GDM1 (cell line): ENCODE measurements around the gene PCYT2.
"Not testable (repeated sequence)": the region's sequence is repeated elsewhere in the genome, so short reads cannot be mapped to it uniquely, and the experiment has no call there.

Experiments
- DNase-seq: peaks from one replicate; lab custom pipeline; 2025; lab: John Stamatoyannopoulos, UW

Gene PCYT2

GRCh38 chr17:81911277-81911961 is at the start of gene PCYT2:
Gene PCYT2, minus strand, starts transcription at chr17:81911399. Its CDS starts 44 bp downstream, at chr17:81911355.
- DNase-seq: peak; percentile 72

DNA sequence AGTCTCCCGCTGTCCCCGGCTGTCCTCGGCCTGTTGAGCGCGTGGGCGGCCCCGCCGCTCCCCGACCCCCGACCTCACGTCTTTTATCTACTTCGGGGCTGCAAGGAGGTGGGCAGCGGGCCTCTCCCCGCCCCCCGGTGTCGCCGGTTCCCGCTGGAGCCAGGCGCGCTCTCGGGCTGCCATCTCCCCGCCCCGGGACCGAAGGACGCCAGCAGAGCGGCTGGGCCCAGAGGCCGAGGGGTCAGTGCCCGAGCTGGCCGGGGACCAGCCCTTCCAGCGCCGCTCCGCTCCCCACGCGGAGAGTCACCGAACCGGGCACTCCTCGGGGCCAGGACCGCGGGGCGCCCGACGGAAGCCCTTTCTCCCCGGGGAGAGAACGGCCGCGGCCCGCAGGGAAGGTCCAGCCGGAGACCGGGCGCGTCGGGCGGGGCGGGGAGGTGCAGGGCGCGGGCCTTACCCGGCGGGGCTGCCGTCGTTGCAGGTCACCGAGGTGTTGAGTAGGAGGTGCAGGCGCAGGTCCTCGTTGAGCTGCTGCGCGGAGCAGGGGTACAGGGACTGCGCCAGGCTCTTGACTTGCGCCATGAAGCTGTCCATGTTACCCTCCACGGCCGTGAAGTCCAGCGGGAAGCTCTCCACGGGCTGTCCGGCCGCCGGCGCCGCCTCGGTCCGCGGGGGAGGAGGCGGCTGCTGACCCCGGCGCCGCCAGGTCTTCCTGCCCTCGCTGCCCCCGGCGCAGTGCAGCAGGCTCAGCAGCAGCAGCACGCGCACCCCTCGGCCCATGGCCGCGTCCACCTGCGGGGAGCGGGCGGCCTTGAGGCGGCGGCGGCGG is 49.1 kb upstream of the PCYT2 start:
- DNase-seq: no peak

- peak; percentile 60 for DNase-seq
Measured at GRCh38 chr17:81959362-81960129, 48.3 kb upstream of the PCYT2 start.

- DNase-seq: no peak
Measured at GRCh38 chr17:81958633-81959342, 47.6 kb upstream of the PCYT2 start.

- no peak for DNase-seq
Measured at GRCh38 chr17:81957691-81958432, 46.7 kb upstream of the PCYT2 start.

DNA sequence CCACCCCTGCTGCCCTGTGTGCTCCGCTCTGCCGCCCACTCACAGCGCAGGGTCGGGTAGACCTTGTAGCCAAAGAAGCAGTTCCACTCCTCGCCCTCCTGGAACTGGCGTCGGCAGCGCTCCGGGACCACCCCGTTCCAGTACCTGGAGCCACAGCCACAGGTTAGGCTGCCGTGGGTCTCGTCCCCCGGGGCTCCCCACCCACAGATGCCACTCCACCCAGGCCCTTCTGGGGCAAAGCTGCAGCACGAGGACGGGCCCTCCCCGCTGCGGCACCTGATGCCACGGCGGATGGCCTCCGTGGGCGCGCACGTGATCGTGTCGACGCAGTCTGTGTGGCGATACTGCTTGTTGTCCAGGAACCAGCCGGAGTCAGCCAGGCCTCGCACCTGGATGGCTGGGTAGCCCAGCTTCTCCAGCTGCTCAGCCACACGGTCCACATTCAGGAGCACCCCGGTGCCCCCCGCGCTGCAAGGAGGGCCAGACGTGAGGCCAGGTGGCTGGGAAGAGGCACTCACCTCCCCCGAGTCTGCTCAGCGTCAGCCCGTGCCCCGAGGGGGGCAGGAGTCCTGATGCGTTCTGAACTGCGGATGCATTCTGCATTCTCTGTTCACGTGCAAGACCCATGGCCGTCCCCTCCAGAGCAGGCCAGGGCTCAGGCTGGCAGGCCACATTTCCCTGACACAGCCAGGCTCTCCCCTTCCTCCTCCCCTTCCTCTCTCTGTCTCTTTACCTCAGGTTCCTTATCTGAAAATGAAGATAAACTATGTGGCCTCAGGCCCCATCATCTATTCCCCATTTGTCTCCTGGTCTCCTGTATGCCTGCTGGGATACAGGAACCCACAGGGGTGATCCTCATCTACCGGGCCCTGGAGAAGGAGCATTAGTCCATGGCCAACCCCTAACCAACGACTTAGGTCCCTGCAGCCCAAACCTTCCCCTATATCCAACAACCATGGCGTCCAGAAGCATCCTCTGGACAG is 45.7 kb upstream of the PCYT2 start:
- DNase-seq: no peak

DNA sequence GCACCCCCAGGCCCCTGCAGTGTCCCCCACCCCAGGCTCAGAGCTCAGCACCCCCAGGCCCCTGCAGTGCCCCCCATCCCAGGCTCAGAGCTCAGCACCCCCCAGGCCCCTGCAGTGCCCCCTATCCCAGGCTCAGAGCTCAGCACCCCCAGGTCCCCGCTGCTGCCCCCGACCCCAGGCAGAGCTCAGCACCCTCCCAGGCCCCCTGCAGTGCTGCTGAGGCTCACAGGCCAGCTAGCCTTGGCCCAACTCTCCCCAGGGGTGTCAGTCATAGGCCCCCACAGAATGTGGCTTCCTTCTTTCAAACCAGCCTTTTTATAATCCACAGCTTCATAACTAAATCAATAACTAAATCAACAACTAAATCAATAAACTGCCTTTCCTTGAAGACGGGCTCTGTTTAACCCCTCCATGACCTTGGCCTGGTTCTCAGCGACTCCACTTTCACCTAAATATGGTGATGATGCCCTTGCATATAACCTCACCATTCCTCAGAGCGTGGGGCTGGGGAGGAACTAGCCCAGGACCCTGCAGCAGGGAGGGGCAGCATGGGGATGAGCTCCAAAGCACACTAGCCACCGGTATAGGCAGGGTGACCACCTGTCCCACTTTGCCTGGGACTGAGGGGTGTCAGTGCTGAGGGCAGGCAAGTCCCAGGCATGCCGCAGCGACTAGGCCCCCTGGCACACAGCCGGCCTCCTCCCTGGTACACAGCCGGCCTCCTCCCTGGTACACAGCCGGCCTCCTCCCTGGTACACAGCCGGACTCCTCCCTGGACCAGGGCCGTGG is 44.8 kb upstream of the PCYT2 start:
- DNase-seq: no peak

- no peak for DNase-seq
Measured at GRCh38 chr17:81955058-81955681, 44.0 kb upstream of the PCYT2 start.

DNA sequence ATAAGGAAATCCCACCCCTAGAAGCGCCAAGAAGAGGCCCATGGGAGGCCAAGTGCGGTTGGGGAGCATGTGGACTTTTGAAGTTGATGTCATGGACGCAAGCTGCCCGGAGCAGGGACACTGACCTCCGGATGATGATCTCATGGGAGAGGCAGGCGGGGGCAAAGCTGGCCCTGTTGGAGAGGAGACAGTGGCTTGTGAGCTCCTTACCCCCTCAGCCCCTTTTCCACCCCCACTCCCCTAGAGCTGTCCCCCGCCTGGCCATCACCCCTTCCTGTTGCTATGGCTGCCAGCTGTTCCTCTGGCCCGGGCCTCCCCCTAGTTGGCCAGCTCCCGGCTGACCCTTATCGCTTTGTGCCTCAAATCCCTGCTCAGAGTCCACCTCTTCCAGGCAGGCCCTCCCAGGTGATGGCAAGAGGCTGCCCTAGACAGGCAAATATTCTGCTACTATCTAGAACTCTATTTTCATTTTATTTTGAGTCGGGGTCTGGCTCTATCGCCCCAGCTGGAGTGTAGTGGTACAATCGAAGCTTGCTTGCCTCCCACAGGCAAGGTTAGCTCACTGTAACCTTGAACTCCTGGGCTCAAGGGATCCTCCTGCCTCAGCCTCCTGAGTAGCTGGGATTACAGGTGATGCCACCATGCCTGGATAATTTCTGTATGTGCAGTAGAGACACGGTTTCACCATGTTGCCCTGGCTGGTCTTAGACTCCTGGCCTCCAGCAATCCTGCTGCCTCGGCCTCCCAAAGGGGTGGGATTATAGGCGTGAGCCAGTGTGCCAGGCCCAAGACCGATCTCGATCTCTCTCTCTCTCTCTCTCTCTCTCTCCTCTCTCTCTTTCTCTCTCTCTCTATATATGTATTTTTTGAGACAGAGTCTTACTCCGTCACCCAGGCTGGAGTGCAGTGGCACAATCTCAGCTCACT is 43.2 kb upstream of the PCYT2 start:
- no peak for DNase-seq

- not testable (repeated sequence) for DNase-seq
Measured at GRCh38 chr17:81953443-81953842, 42.2 kb upstream of the PCYT2 start.

- no peak for DNase-seq
Measured at GRCh38 chr17:81952792-81953228, 41.6 kb upstream of the PCYT2 start.

DNA sequence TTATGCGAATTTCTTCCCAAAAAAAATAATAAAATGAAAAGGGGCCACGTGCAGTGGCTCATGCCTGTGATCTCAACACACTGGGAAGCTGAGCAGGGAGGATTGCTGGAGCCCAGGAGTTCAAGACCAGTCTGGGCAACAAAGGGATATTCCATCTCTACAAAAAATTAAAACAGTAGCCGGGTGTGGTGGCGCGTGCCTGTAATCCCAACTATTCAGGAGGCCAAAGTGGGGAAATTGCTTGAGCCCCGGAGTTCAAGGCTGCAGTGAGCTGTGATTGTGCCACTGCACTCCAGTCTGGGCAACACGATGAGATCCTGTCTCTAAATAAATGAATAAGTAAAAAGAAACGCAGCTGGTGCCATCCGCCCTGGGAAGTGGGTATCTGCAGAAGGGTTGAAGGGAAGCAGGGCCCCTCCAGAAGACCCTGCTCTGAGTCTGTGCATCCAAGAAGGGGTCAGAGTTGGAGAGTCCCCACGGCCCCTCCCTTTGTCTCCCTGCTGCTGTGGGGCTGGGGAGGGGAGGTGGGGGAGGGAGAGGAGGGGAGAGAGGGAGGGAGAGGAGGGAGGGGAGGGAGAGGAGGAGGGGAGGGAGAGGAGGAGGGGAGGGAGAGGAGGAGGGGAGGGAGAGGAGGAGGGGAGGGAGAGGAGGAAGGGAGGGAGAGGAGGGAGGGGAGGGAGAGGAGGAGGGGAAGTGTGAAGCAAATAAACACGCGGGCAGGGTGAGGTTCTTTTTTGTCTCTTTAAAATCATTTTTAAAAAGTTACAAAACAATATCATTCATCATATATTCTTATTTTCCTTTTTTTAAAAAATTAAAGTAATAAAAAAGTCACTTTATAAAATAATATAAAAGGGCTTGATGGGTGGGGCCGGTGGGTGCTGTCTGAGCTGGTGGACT is 40.8 kb upstream of the PCYT2 start:
- DNase-seq: no peak

DNA sequence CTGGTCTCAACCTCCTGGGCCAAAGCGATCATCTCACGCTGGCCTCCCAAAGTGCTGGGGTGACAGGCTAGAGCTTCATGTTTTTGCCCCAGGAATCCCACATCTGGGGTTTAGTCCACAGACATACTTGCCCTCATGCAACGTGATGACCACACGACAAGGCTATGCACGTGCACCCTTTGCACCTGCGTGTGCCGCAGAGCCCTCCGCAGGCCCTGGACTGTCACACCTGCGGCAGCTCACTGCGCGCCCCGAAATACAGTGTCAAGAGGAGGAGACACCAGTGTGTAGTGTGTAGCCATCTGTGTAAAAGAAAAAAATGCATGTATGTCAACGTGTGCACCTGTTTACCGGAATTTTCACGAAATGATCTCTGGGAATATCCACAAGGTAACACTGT is 39.3 kb upstream of the PCYT2 start:
- no peak for DNase-seq

- no peak for DNase-seq
Measured at GRCh38 chr17:81948635-81949378, 37.6 kb upstream of the PCYT2 start.

DNA sequence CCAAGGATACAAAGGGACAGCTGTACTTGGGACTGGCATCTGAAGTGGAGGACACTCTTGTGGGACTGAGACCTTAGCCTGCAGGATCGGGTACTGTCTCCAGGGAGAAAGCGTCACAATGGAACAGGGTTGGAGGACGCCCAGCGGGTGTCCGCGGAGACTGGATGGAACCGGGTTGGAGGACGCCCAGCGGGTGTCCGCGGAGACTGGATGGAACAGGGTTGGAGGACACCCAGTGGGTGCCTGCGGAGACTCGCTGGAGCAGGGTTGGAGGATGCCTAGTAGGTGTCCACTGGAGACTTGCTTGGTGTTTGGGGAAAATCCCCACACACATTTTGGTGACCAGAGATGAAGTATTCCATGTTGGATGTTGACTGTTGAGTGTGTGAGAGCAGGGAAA is 36.0 kb upstream of the PCYT2 start, which contains the start of gene MYADML2:
Gene MYADML2, minus strand, starts transcription at position 45 of the 400 bp plus-strand sequence. CDS start 5,492 bp downstream, outside the sequence.
- DNase-seq: no peak

DNA sequence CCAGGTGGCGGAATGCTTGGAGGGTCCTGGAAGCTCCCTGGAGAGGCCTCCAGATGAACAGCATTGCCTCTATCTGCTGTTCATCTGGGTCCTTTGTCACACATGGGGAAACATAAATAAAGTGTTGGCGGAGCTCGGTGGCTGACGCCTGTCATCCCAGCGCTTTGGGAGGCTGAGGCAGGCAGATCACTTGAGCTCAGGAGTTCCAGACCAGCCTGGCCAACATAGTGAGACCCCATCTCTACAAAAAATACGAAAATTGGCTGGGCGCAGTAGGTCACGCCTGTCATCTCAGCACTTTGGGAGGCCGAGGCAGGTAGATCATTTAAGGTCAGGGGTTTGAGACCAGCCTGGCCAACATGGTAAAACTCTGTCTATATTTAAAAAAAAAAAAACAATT is 33.7 kb upstream of the PCYT2 start:
- no peak for DNase-seq
